ENCODE results near the gene KRTAP19-7.

KRTAP19-7 gene

GRCh38 chr21:30561957-30562356 is 843 bp upstream of the KRTAP19-7 start:
- Mint-ChIP-seq H3K4me1 (no peaks in the 10 kb centered on the region), H3K27me3 (no peaks in the 10 kb centered on the region), H3K27ac (ENCODE audit: low read depth) (no peak overlapping the region), H3K36me3 (ENCODE audit: insufficient read depth) (no peaks in the 10 kb centered on the region), H3K4me3 (no peak overlapping the region), H3K9me3 (peaks cover 5% of the 10 kb centered on the region)
- DNase-seq (ENCODE audit: low spot score in 2 of 2) (no peak), ATAC-seq (replicated peaks; ENCODE audit: extremely low read depth, poor library complexity, severe bottlenecking) (no peak)

GRCh38 chr21:30555095-30555494 is 6.0 kb downstream of the KRTAP19-7 start:
- Mint-ChIP-seq H3K9me3 (peaks cover 24% of the 10 kb centered on the region), H3K36me3 (ENCODE audit: insufficient read depth) (no peaks in the 10 kb centered on the region), H3K4me1 (no peaks in the 10 kb centered on the region), H3K4me3 (no peak overlapping the region), H3K27ac (ENCODE audit: low read depth) (no peak overlapping the region), H3K27me3 (no peaks in the 10 kb centered on the region)
- no peak for ATAC-seq (replicated peaks; ENCODE audit: extremely low read depth, poor library complexity, severe bottlenecking)
- DNase-seq (ENCODE audit: low spot score in 2 of 2): no peak

DNA sequence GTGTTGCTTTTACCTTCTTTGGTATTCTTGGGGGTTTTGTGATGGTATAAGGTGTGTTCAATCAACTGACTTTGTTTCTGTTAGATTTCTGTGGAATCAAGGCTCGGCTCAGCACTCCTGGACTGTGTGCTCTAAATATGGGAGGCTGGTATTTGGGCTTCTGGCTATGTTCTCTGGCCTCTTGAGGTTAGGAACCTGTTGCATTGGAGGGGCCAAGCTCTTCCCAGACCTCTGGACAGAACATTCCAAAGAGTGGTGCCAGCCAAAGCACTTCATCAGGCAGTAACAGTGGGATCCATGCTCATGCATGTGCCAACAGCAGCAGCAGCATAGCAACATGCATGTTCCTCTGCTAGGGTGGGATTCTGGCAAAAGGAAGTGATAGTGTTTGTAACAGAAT is 8.3 kb downstream of the KRTAP19-7 start:
- no peak for DNase-seq (ENCODE audit: low spot score in 2 of 2)
- H3K36me3 Mint-ChIP-seq (ENCODE audit: insufficient read depth): no peaks in the 10 kb centered on the region
- H3K4me1 Mint-ChIP-seq: no peaks in the 10 kb centered on the region

GRCh38 chr21:30541764-30542163 is 19.4 kb downstream of the KRTAP19-7 start, which contains the start of gene KRTAP19-6:
KRTAP19-6 (minus strand) TSS chr21:30541864; CDS start chr21:30541833, 31 bp downstream.
- no peak within 1 kb of the TSS for H3K27ac Mint-ChIP-seq (ENCODE audit: low read depth)
- ATAC-seq (replicated peaks; ENCODE audit: extremely low read depth, poor library complexity, severe bottlenecking) (no peak), DNase-seq (ENCODE audit: low spot score in 2 of 2) (no peak)
- no peaks in the 10 kb centered on the region for H3K27me3 Mint-ChIP-seq
- no peaks in the 10 kb centered on the region for H3K36me3 Mint-ChIP-seq (ENCODE audit: insufficient read depth)
- peaks cover 5% of the 10 kb centered on the region for H3K9me3 Mint-ChIP-seq
- H3K4me3 Mint-ChIP-seq: no peak within 1 kb of the TSS
- no peaks in the 10 kb centered on the region for H3K4me1 Mint-ChIP-seq

More for the DNA sequence above, 8.3 kb downstream of the KRTAP19-7 start:
- Mint-ChIP-seq H3K27me3 (no peaks in the 10 kb centered on the region), H3K4me3 (no peak overlapping the region), H3K27ac (ENCODE audit: low read depth) (no peak overlapping the region), H3K9me3 (peaks cover 29% of the 10 kb centered on the region)
- ATAC-seq (replicated peaks; ENCODE audit: extremely low read depth, poor library complexity, severe bottlenecking): no peak

DNA sequence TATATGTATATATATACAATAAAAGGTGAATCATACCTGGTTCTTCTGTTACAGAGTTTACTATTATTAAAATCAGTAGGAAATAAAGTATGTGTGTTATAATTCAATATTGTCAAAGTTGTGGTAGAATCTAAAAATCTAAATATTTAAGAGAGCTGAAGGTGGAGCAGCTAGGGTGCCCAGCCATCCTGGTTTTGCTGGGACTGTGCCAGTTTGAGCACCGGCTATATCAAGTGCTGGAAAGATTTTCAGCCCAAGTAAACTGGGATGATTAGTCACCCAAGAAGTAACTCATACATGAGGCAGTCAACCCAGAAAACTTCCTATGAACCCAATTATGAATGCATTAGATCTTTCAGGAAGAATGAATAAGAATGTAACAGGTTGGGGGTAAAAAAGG is 42.2 kb downstream of the KRTAP19-7 start:
- H3K27me3 Mint-ChIP-seq: no peaks in the 10 kb centered on the region
- DNase-seq (ENCODE audit: low spot score in 2 of 2) (no peak), ATAC-seq (replicated peaks; ENCODE audit: extremely low read depth, poor library complexity, severe bottlenecking) (no peak)
- H3K4me3 Mint-ChIP-seq: no peak overlapping the region
- H3K27ac Mint-ChIP-seq (ENCODE audit: low read depth): no peak overlapping the region
- H3K4me1 Mint-ChIP-seq: no peaks in the 10 kb centered on the region
- H3K36me3 Mint-ChIP-seq (ENCODE audit: insufficient read depth): no peaks in the 10 kb centered on the region
- peaks cover 11% of the 10 kb centered on the region for H3K9me3 Mint-ChIP-seq

- no peaks in the 10 kb centered on the region for H3K4me1 Mint-ChIP-seq
- H3K27ac Mint-ChIP-seq (ENCODE audit: low read depth): no peak overlapping the region
- ATAC-seq (replicated peaks; ENCODE audit: extremely low read depth, poor library complexity, severe bottlenecking): no peak
- H3K9me3 Mint-ChIP-seq: peaks cover 11% of the 10 kb centered on the region
- no peaks in the 10 kb centered on the region for H3K36me3 Mint-ChIP-seq (ENCODE audit: insufficient read depth)
- no peak overlapping the region for H3K4me3 Mint-ChIP-seq
- no peaks in the 10 kb centered on the region for H3K27me3 Mint-ChIP-seq
- DNase-seq (ENCODE audit: low spot score in 2 of 2): no peak
Observed at GRCh38 chr21:30515681-30516080, 45.4 kb downstream of the KRTAP19-7 start.
